LNCaP clone FGC (cell line): Measurements from ENCODE around the gene ANKZF1.

ENCODE experiments used
- DNase-seq: peaks from one replicate; pipeline ENCODE4 v3.0.0-alpha.2; 2011; ENCODE audit warnings: low read depth
- H3K4me3 ChIP-seq: 2 replicates; pipeline ENCODE4 v1.5.1; 2011; ENCODE audit warnings: mild to moderate bottlenecking, low read depth, low read length, control low read depth
- TF ChIP-seq, protein P1 (sequence below): IDR thresholded peaks from 2 replicates; pipeline ENCODE4 v1.5.1; 2012; ENCODE audit warnings: mild to moderate bottlenecking; ENCODE audit not compliant: control insufficient read depth, insufficient read depth; ENCODE audit errors: extremely low read depth

Gene ANKZF1

GRCh38 chr2:219271021-219271420, 41.4 kb downstream of the ANKZF1 start:
- no peak for DNase-seq
- no peak overlapping the region for H3K4me3 ChIP-seq
- TF ChIP-seq, protein P1, sequence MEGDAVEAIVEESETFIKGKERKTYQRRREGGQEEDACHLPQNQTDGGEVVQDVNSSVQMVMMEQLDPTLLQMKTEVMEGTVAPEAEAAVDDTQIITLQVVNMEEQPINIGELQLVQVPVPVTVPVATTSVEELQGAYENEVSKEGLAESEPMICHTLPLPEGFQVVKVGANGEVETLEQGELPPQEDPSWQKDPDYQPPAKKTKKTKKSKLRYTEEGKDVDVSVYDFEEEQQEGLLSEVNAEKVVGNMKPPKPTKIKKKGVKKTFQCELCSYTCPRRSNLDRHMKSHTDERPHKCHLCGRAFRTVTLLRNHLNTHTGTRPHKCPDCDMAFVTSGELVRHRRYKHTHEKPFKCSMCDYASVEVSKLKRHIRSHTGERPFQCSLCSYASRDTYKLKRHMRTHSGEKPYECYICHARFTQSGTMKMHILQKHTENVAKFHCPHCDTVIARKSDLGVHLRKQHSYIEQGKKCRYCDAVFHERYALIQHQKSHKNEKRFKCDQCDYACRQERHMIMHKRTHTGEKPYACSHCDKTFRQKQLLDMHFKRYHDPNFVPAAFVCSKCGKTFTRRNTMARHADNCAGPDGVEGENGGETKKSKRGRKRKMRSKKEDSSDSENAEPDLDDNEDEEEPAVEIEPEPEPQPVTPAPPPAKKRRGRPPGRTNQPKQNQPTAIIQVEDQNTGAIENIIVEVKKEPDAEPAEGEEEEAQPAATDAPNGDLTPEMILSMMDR: no peak

DNA sequence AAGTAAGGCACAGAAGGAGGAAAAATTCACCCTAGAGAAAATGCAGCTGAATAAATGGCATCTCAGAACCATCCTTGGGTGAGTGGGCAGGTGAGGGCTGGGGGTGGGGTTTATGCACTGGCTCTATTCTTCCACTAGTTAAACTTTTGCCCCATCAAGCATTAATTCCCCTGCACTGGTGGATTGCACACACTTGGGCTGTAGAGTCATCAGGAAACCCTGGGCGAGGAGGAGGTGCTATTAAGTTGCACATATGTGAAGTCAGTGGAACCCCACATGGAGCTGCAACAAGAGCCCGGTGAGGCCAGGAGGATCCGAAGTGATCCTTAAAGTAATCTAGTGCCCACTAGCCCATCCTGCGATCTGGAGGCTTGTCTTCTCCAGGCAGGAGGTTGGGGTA, 42.8 kb downstream of the ANKZF1 start:
- no peak for DNase-seq
- TF ChIP-seq, protein P1: no peak
- H3K4me3 ChIP-seq: no peak overlapping the region

- TF ChIP-seq, protein P1: no peak
- no peak for DNase-seq
- H3K4me3 ChIP-seq: no peak overlapping the region
These were observed 43.4 kb downstream of the ANKZF1 start for GRCh38 chr2:219272995-219273394.

DNA sequence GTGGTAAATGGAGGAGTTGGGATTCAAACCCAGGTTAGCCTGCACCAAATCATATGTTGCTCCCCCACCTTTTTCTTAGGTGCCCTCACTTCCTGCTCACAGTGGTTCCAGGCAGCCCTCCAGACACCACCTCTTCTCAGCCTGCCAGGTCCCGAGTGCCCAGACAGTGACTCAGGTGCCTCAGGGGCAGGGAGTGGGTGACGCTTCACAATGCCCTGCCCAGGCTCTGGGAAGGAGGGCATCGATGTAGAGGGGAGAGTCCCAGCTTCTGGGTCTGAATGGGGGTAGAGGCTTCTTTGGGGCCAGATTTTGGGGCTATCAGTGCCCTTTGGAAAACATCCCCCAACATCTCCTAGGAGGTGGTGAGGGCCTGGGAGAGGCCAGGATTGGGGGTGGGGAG, 44.3 kb downstream of the ANKZF1 start:
- TF ChIP-seq, protein P1: no peak
- no peak for DNase-seq
- no peak overlapping the region for H3K4me3 ChIP-seq

- TF ChIP-seq, protein P1: no peak
- H3K4me3 ChIP-seq: no peak overlapping the region
- no peak for DNase-seq
These were observed 44.8 kb downstream of the ANKZF1 start for GRCh38 chr2:219274361-219274921.

DNA sequence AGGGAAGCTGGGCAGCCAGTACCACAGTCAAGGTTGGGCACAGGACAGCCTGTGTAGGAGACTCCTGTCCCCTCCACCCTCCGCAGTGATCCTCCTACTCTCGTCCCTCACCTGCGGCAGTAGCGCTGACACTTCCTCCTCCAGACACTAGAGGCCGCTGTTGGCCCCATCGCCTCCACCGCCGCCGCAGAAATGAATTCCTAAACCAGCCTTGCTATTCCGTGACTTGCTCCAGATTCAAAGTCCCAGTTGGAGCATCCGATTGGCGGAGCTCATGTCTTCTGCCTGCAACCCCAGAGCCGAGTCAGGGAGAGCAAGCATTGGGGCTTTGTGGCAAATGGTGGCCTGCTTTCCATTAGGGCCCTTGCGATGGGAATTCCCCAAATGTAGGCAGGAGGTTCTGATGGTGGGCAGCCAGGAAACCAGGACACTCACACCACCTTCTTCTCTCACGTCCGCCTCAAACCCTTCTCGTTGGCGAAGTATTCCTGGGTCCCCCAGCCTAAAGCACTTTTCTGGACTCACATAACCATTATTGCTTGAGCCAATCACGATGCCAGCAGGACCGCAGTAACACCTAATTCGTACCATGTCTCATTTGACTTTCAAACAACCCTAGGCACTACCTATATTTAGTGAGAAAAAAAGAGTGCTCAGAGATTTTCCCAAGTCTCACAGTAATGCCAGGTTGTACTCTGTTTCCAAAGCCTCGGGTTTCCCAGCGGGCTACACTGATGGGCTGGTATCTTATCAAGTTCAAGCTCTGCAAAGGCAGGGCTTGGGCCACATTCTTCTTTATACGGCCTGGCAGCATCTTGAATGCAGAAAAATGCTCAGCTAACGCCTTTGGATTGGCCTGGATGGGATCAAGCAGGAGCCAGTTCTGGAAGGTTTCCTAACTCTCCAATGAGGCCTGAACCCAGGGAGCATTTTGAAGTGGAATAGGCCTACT, 48.4 kb downstream of the ANKZF1 start:
- DNase-seq: peak; percentile 23
- TF ChIP-seq, protein P1: peak; percentile 93
- no peak overlapping the region for H3K4me3 ChIP-seq
